Osteoblast (primary cell): ENCODE measurements around the gene FRAT2. TPM values are rescaled to one million over a fixed set of nuclear protein-coding genes. Genes with fewer than 3 reads are reported as not detected.
A peak's percentile ranks its signal among the peaks of the same experiment; 100 is the strongest.

Experiments
- DNase-seq: peaks from one replicate; pipeline ENCODE4 v3.0.0; 2011; ENCODE audit warnings: low spot score, mixed read lengths; ENCODE audit not compliant: insufficient read length; ENCODE audit errors: missing footprints
- H2AFZ ChIP-seq: 2 replicates; pipeline ENCODE4 v1.6.0; 2011; ENCODE audit warnings: mild to moderate bottlenecking, low read length
- H3K27ac ChIP-seq: 2 replicates; pipeline ENCODE4 v1.5.1; 2011; ENCODE audit warnings: mild to moderate bottlenecking, low read depth, low read length, moderate library complexity
- H3K27me3 ChIP-seq: 2 replicates; pipeline ENCODE4 v1.6.0; 2012; ENCODE audit warnings: mild to moderate bottlenecking, control low read depth, inconsistent platforms, low read length, moderate library complexity; ENCODE audit not compliant: insufficient read depth
- H3K36me3 ChIP-seq: 2 replicates; pipeline ENCODE4 v1.5.1; 2011; ENCODE audit warnings: mild to moderate bottlenecking, low read length, control low read depth, moderate library complexity; ENCODE audit not compliant: insufficient read depth
- H3K4me1 ChIP-seq: 2 replicates; pipeline ENCODE4 v1.5.1; 2011; ENCODE audit warnings: mild to moderate bottlenecking, low read length, control low read depth, moderate library complexity; ENCODE audit not compliant: insufficient read depth
- H3K4me2 ChIP-seq: 2 replicates; pipeline ENCODE4 v1.6.0; 2011; ENCODE audit warnings: mild to moderate bottlenecking, low read length; ENCODE audit not compliant: insufficient read depth
- H3K4me3 ChIP-seq: fragments of 200-600 bp; sonication (generic); 3 replicates; pipeline ENCODE4 v1.5.1; 2012; ENCODE audit warnings: mild to moderate bottlenecking, low read length, inconsistent platforms; ENCODE audit not compliant: insufficient read depth
- H3K79me2 ChIP-seq: 2 replicates; pipeline ENCODE4 v1.6.0; 2012; ENCODE audit warnings: mild to moderate bottlenecking, low read length, control low read depth, inconsistent platforms; ENCODE audit not compliant: insufficient read depth
- H3K9me3 ChIP-seq: 2 replicates; pipeline ENCODE4 v1.5.1; 2011; ENCODE audit warnings: low read depth, low read length, control low read depth
- H4K20me1 ChIP-seq: 2 replicates; pipeline ENCODE4 v1.6.0; 2012; ENCODE audit warnings: mild to moderate bottlenecking, low read length, control low read depth; ENCODE audit not compliant: insufficient read depth
- CTCF ChIP-seq: IDR thresholded peaks from 2 replicates; pipeline ENCODE4 v1.5.1; 2011; ENCODE audit warnings: mild to moderate bottlenecking, low read depth, low read length, moderate library complexity; ENCODE audit errors: extremely low read depth
- total RNA-seq: library from RNA; depleted of rRNA; stranded (reverse); fragments of >200 nt; gene quantifications from 2 replicates; pipeline ENCODE4 v1.2.3, GENCODE V29; 2012

Gene FRAT2
- total RNA-seq, 1 donor: 8.0 TPM

GRCh38 chr10:97372233-97372875 is 37.8 kb upstream of the FRAT2 start:
- Histone ChIP-seq H3K4me2 (no peak overlapping the region), H3K4me1 (no peaks in the 10 kb centered on the region), H3K27me3 (no peaks in the 10 kb centered on the region), H3K9me3 (no peaks in the 10 kb centered on the region), H3K4me3 (no peak overlapping the region), H3K79me2 (no peaks in the 10 kb centered on the region), H3K27ac (no peak overlapping the region), H4K20me1 (no peaks in the 10 kb centered on the region), H2AFZ (no peak overlapping the region), H3K36me3 (peaks cover 52% of the 10 kb centered on the region)
- peak; percentile 39 for DNase-seq
- TF ChIP-seq CTCF: no peak

GRCh38 chr10:97371696-97372095 is 37.2 kb upstream of the FRAT2 start:
- peaks cover 47% of the 10 kb centered on the region for H3K36me3 ChIP-seq
- H3K27ac ChIP-seq: no peak overlapping the region
- H3K4me3 ChIP-seq: no peak overlapping the region
- H2AFZ ChIP-seq: no peak overlapping the region
- no peak overlapping the region for H3K4me2 ChIP-seq
- H3K79me2 ChIP-seq: no peaks in the 10 kb centered on the region
- H4K20me1 ChIP-seq: no peaks in the 10 kb centered on the region
- TF ChIP-seq CTCF: no peak
- H3K27me3 ChIP-seq: no peaks in the 10 kb centered on the region
- no peaks in the 10 kb centered on the region for H3K9me3 ChIP-seq
- DNase-seq: peak; percentile 59
- no peaks in the 10 kb centered on the region for H3K4me1 ChIP-seq

GRCh38 chr10:97367126-97367649 is 32.7 kb upstream of the FRAT2 start:
- Histone ChIP-seq H3K4me3 (no peak overlapping the region), H3K4me2 (no peak overlapping the region), H3K36me3 (peaks cover 29% of the 10 kb centered on the region), H3K27me3 (no peaks in the 10 kb centered on the region), H3K9me3 (no peaks in the 10 kb centered on the region), H3K27ac (no peak overlapping the region), H3K79me2 (no peaks in the 10 kb centered on the region), H2AFZ (no peak overlapping the region), H3K4me1 (no peaks in the 10 kb centered on the region), H4K20me1 (no peaks in the 10 kb centered on the region)
- TF ChIP-seq CTCF: no peak
- peak; percentile 79 for DNase-seq

GRCh38 chr10:97366572-97366971 is 32.0 kb upstream of the FRAT2 start:
- Histone ChIP-seq H3K4me2 (no peak overlapping the region), H3K27me3 (no peaks in the 10 kb centered on the region)
- no peak for TF ChIP-seq CTCF

More at GRCh38 chr10:97366572-97366971, 32.0 kb upstream of the FRAT2 start:
- H3K27ac ChIP-seq: no peak overlapping the region
- H2AFZ ChIP-seq: no peak overlapping the region
- DNase-seq: peak; percentile 57
- H3K36me3 ChIP-seq: peaks cover 23% of the 10 kb centered on the region
- H4K20me1 ChIP-seq: no peaks in the 10 kb centered on the region
- no peaks in the 10 kb centered on the region for H3K79me2 ChIP-seq
- no peaks in the 10 kb centered on the region for H3K9me3 ChIP-seq
- H3K4me3 ChIP-seq: no peak overlapping the region
- no peaks in the 10 kb centered on the region for H3K4me1 ChIP-seq
